Mucosa of rectum (tissue), 2 donors: ENCODE data around the gene PMS2.
"Not testable (repeated sequence)": the region's sequence is repeated elsewhere in the genome, so short reads cannot be mapped to it uniquely, and the experiment has no call there.

Experiments used
- H3K27ac ChIP-seq, 2 donors: one replicate each; pipeline ENCODE4 v1.7.0; 2013; ENCODE audit warnings: inconsistent platforms in 2 of 2, low read depth in 2 of 2, low read length in 2 of 2
- H3K27me3 ChIP-seq, 2 donors: one replicate each; pipeline ENCODE4 v1.7.0; 2013; ENCODE audit warnings: low read length in 2 of 2; ENCODE audit not compliant: control insufficient read depth in 2 of 2, insufficient read depth in 2 of 2
- H3K36me3 ChIP-seq, 2 donors: one replicate each; pipeline ENCODE4 v1.7.0; 2013; ENCODE audit warnings: low read length in 2 of 2; ENCODE audit not compliant: control insufficient read depth in 2 of 2, insufficient read depth in 2 of 2
- H3K4me1 ChIP-seq, 2 donors: one replicate each; pipeline ENCODE4 v1.7.0; 2013; ENCODE audit warnings: low read length in 2 of 2, mild to moderate bottlenecking in 1 of 2; ENCODE audit not compliant: control insufficient read depth in 2 of 2, insufficient read depth in 2 of 2
- H3K4me3 ChIP-seq, 2 donors: one replicate each; pipeline ENCODE4 v1.7.0; 2013; ENCODE audit warnings: low read length in 2 of 2
- H3K9ac ChIP-seq, 2 donors: one replicate each; pipeline ENCODE4 v1.7.0; 2013; ENCODE audit warnings: low read length in 2 of 2, low read depth in 1 of 2, mild to moderate bottlenecking in 1 of 2
- H3K9me3 ChIP-seq, 2 donors: one replicate each; pipeline ENCODE4 v1.7.0; 2013; ENCODE audit warnings: low read length in 2 of 2; ENCODE audit not compliant: control insufficient read depth in 2 of 2
- donor health status: healthy.
- donor health status: Normal muscosa, but diverticular disease.

The PMS2 gene

DNA sequence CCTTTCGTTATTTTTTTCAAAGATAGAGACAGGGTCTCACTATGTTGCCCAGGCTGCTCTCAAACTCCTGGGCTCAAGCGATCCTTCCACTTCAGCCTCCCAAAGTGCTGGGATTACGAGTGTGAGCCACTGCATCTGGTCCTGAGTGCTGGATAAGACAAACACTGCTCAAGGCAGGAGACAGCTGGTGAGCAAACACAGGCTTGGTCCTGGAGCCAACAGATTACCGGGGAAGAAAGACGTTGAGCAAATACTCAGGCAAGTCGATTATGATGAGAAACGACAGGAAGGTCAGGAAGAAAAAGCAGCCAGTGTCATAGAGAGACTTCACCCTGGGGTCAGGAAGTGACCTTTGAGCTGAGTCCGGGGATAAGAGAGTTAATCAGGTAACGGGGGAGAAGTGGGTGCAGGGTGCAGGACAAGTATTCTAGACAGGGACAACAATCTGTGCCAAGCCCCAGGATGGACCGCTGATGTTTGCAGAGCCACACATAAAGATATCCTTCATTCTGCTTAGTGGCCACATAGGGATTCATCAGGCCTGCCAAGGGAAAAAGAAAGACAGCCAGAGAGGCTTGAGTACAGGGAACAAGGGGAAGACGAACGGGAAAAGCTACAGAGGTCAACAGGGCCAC, 29.1 kb downstream of the PMS2 start:
- not testable (repeated sequence) for H3K4me1 ChIP-seq, H3K9me3 ChIP-seq, H3K27me3 ChIP-seq, H3K27ac ChIP-seq, H3K9ac ChIP-seq, H3K36me3 ChIP-seq, H3K4me3 ChIP-seq

DNA sequence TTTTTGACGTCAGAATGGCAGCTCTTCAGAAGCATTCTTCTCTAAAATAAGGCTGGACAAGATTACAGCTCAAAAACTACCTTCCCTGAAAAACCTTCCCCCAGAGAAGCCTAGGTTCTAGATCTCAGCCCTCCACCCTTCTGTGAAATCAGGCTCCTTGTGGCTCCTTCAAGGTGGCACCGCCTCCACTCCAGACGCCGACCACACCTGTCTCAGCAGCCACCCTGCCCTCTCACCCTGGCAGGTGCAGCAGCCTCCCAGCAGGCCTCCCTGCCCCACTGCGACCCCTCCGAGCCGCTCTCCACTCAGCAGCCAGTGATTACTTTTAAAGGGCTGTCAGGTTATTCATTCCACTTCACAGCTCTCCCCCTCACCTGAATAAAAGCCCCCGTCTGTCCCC, 35.3 kb downstream of the PMS2 start:
- not testable (repeated sequence) for H3K4me1 ChIP-seq, H3K9ac ChIP-seq, H3K9me3 ChIP-seq, H3K36me3 ChIP-seq, H3K27me3 ChIP-seq, H3K27ac ChIP-seq, H3K4me3 ChIP-seq

DNA sequence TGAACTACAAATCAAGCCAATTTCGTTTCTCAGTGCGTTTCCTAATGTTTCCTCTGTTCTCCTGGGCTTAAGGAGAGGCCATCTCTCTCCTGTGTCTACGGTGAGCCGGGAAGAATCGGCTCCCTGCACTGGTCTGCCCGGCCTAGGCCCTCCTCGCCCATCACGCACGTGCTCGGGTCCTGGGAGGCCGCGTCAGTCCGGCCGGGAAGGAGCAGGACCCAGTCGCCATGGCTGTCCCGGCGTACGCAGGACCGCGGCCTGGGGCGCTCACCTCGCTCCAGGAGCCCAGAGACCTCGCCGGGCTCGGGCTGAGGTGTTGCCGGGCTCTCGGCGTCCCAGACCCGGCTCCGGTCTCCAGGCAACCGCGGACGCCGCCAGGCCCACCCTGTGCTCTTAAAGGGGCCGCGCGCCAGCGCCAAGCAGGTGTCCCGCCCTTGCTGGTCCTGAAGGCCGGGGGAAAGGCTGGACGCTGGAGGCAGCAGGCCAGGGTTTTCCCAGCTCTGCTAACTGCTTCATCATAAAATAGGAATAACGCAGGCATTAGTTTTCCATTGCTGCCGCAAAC, 38.4 kb downstream of the PMS2 start, which contains the start of gene RSPH10B:
RSPH10B (minus strand) TSS at position 343 of the 565 bp plus-strand sequence. CDS start 3,573 bp downstream, outside the sequence.
- H3K4me1 ChIP-seq, H3K9ac ChIP-seq, H3K4me3 ChIP-seq, H3K36me3 ChIP-seq, H3K27me3 ChIP-seq, H3K27ac ChIP-seq, H3K9me3 ChIP-seq: not testable (repeated sequence)

DNA sequence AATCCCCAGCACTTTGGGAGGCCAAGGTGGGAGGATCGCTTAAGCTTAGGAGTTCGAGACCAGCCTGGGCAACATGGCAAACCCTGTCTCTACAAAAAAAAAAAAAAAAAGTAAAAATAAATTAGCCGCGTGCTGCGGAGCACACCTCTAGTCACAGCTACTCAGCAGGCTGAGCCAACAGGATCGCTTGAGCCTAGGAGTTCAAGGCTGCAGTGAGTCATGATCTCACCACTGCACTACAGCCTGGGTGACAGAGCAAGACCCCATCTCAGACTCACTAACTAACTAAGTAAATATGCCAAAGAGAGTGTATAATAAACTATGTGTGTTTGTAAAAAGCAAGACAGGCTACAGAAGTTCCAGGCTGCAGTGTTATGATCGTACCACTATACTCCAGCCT, 45.0 kb downstream of the PMS2 start:
- H3K36me3 ChIP-seq, H3K27ac ChIP-seq, H3K9me3 ChIP-seq, H3K4me3 ChIP-seq, H3K4me1 ChIP-seq, H3K27me3 ChIP-seq, H3K9ac ChIP-seq: not testable (repeated sequence)

DNA sequence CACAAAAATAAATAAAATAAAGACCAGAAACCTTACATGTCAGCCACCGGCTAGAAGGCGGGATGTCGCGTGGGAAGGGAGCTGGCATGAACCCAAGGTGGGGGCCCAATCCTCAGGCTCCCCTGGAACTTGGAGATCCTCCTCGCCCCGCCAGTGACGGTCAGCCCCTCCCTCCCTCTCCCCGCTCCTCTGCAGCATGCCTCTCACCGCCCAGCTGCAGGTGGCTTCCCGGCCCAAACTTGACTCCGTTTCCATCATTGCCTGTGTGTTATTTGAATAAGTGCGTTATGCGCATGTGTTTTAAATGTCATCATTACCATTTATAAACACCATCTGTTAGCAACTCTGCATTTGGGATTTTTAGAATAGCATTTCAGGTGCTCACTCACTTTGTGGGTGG, 45.6 kb downstream of the PMS2 start:
- not testable (repeated sequence) for H3K9me3 ChIP-seq, H3K27me3 ChIP-seq, H3K4me3 ChIP-seq, H3K36me3 ChIP-seq, H3K9ac ChIP-seq, H3K4me1 ChIP-seq, H3K27ac ChIP-seq

DNA sequence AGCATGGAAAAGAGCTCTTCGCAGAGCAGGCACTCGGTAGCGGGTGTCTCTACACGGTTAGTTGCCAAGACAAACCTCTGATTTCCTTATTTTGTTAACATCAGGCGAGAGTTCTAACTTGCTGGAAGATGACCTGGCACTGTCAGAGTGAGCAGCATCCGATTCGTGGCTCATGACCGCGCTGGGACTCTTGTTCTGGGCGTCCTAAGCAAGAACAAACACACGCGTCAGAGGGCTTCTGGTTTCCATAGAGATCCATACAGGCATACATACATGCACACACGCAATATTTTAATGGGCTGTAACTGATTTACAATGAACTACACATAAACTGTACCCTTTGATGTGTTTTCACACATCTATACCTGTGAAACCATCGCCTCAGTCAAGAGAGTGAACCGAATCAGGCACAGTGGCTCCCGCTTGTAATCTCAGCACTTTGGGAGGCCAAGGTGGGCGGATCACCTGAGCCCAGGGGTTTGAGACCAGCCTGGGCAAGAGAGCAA, 73.9 kb downstream of the PMS2 start:
- not testable (repeated sequence) for H3K9me3 ChIP-seq, H3K9ac ChIP-seq, H3K27ac ChIP-seq, H3K4me3 ChIP-seq, H3K36me3 ChIP-seq, H3K4me1 ChIP-seq, H3K27me3 ChIP-seq

DNA sequence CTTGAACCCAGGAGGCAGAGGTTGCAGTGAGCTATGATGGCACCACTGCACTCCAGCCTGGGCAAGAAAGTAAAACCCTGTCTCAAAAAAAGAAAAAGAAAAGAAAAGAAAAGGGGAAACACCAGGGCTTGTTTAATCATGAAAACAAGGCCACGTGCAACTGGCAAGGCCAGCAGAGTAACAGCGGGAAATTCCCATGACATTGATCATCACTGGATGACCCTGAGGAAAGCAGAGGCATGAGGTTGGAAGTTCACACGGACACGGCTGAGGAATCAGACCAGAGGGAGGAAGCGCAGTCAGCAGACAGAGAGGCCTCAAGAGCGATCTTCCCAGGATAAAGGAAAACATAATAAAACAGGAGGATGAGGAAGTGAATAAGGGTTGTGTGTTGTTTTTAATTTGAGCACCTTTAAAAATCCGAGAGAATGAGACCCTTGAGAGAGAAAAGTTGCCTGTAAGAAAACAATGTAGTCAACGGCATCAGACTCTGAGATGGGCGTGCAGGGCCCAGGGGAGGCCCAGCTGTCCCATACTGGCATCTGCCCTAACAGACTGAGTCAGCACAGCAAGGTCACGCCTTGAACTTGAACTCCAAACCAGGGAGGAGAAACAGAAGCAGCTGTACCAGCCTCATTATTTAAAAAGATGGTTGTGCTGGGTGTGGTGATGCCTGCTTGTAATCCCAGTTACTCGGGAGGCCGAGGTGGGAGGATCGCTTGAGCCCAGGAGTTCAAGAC, 76.8 kb downstream of the PMS2 start:
- H3K27ac ChIP-seq, H3K4me3 ChIP-seq: not testable (repeated sequence)

DNA sequence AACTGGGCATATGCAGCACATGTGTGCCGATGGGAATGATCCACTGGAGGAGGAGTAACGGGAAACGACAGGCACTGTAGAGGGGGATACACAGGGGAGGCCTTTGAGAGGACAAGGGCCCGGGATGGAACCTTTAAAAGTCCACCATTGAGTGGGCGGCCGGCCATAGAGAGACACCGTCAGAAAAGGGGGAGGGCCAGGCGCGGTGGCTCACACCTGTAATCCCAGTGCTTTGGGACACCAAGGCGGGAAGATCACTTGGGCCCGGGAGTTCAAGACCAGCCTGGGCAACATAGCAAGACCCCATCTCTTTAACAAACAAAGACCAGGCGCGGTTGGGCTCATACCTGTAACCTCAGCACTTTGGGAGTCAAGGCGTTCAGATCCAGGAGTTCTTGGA, 77.6 kb downstream of the PMS2 start:
- not testable (repeated sequence) for H3K9ac ChIP-seq

More for the DNA sequence above, 76.8 kb downstream of the PMS2 start:
- not testable (repeated sequence) for H3K27me3 ChIP-seq, H3K9me3 ChIP-seq, H3K4me1 ChIP-seq, H3K36me3 ChIP-seq, H3K9ac ChIP-seq

DNA sequence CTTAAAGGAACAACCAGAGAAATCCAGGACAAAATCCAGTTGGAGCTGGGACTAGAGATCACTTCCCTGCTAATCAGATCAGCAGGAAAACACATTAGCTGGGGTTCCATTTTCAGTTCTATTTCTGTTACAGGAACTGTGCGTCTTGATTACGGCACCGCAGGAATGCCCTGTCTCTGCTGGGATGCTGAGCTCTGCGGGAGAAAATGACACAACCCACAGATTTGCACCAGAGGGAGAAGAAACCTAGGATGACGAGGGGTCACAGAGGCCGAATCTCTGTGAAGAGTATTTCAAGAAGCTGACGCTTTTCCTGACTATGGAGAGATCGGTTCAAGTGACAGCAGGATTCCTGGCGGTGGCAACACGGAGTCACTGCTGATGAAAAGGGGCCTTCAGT, 78.6 kb downstream of the PMS2 start:
- not testable (repeated sequence) for H3K9ac ChIP-seq, H3K4me1 ChIP-seq, H3K27me3 ChIP-seq, H3K9me3 ChIP-seq, H3K27ac ChIP-seq, H3K4me3 ChIP-seq, H3K36me3 ChIP-seq

More for the DNA sequence above, 77.6 kb downstream of the PMS2 start:
- not testable (repeated sequence) for H3K4me1 ChIP-seq, H3K36me3 ChIP-seq, H3K27me3 ChIP-seq, H3K4me3 ChIP-seq, H3K27ac ChIP-seq, H3K9me3 ChIP-seq

DNA sequence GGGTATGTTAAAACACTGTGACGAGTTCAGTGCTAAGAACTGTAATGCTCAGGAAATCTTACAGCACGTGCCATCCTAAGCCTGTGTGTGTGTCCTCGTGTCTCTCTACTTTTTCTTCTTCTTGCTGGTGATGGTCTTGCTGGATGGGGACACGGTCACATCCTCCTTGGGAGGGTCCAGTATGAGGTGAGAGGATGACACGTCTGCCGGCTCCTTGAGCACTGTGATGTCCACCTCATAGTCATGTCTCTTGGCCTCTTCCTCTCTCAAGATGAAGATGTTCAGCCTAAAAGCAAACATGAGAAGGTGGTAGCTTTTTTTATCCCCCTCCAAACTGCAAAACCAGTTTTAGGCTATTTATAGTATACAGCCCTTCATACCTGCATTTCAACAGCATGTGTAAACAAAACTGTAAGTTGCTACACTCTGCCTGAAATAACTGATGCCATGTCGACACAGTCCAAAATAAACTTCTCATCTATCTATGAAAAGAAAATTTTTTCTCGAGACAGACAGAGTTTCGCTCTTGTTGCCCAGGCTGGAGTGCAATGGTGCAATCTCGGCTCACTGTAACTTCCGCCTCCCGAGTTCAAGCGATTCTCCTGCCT, 82.5 kb downstream of the PMS2 start:
- not testable (repeated sequence) for H3K9ac ChIP-seq, H3K4me1 ChIP-seq, H3K4me3 ChIP-seq, H3K27ac ChIP-seq, H3K27me3 ChIP-seq, H3K9me3 ChIP-seq, H3K36me3 ChIP-seq
